ENCODE data around the gene HSPA1B. TPM values are rescaled to one million over a fixed set of nuclear protein-coding genes. Genes with fewer than 3 reads are reported as not detected.

The HSPA1B gene
- total RNA-seq, 6 donors from 2014 or later: 92.2 to 177 (median 127) TPM

DNA sequence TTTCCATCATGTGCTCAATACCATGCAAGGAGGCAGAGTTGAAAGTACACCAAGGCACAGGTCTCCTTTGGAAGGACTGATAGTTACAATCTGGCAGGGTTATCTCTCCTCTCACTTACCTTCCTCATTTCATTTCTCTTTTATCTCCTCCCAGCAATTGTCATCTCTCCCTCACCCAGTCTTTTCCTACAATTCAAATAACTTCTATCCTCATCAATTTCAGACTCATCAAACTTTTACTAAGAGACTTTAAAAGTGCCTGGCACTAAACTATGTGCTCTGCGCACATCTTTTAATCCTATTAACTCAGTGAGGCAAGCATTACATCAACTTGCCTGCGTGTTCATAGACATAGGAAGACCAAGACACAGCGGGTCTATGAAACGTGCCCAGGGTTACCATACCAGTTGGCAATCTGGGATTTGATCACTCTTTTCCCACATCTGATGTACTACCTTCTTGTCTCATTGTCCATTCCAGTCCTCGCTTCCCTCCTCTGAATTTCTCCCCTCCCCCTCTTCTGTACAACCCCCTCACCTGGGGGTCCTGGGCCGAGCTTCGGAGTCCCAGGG is 33.2 kb upstream of the HSPA1B start:
- TF ChIP-seq EP300 (IDR thresholded peaks at IDR 0.05) (no peak), POLR2A (IDR thresholded peaks at IDR 0.05) (no peak), POLR2AphosphoS5 (IDR thresholded peaks at IDR 0.05) (no peak)
- TF ChIP-seq, protein P1, sequence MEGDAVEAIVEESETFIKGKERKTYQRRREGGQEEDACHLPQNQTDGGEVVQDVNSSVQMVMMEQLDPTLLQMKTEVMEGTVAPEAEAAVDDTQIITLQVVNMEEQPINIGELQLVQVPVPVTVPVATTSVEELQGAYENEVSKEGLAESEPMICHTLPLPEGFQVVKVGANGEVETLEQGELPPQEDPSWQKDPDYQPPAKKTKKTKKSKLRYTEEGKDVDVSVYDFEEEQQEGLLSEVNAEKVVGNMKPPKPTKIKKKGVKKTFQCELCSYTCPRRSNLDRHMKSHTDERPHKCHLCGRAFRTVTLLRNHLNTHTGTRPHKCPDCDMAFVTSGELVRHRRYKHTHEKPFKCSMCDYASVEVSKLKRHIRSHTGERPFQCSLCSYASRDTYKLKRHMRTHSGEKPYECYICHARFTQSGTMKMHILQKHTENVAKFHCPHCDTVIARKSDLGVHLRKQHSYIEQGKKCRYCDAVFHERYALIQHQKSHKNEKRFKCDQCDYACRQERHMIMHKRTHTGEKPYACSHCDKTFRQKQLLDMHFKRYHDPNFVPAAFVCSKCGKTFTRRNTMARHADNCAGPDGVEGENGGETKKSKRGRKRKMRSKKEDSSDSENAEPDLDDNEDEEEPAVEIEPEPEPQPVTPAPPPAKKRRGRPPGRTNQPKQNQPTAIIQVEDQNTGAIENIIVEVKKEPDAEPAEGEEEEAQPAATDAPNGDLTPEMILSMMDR (IDR thresholded peaks at IDR 0.05): no peak
- ATAC-seq (ENCODE audit: low FRiP score in 2 of 2): no peak
- Histone ChIP-seq H3K36me3 (peaks cover 0 to 30% (median 11%) of the 10 kb centered on the region in 4 donors), H3K27ac (peak overlapping the region; percentile 87 to 98 (median 95)), H3K9me3 (no peaks in the 10 kb centered on the region), H3K4me3 (peak overlapping the region in 3 of 4 donors; percentile 62 to 100 (median 97)), H3K27me3 (no peaks in the 10 kb centered on the region), H3K4me1 (peaks cover 9 to 28% (median 17%) of the 10 kb centered on the region in 4 donors)
- 26 to 34% methylated on average over 7 of the region's 7 CpGs for WGBS, 2 donors
- DNase-seq: no peak

DNA sequence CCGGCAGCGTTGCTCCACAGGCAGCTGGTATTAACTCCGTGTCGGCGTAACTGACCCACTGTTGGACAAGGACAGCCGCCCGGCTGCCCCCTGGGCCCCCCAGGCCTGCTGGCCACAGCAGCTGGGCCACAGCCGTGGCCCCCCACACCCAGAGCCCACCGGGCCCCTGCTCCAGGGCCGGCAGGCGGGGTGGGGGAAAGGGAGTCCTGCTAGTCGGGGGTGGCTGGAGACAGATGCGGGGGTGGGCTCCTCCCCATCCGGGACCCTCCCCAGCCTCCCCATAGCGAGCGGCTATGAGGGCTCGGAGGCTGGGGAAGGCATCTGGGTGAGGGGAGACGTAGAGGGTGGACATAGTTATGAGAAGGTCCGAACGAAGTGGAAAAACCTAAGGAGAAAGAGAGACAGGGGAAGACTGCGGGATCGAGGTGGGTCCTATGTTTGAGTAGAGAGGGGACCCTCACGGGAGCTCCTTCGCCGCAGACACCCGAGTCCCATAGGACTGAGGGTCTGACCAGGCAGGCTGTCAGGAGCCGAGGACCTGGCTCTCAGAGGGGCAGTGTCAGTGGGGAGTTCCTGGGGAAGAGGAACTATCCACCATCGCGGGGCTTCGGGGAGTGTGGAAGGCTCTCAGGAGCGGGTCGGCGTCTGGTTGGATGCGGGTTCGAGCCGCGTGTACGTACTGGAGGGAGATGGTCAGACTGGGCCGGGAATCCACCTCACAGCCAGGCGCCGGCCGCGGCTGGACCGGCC is 32.5 kb upstream of the HSPA1B start:
- DNase-seq (peak in 1 of 2 donors; percentile 84), ATAC-seq (ENCODE audit: low FRiP score in 2 of 2) (peak; percentile 7 to 12)
- Histone ChIP-seq H3K9me3 (no peaks in the 10 kb centered on the region), H3K4me3 (peak overlapping the region; percentile 62 to 100 (median 94)), H3K27me3 (no peaks in the 10 kb centered on the region), H3K27ac (peak overlapping the region; percentile 87 to 98 (median 95)), H3K4me1 (peaks cover 9 to 28% (median 17%) of the 10 kb centered on the region in 4 donors), H3K36me3 (peaks cover 0 to 27% (median 10%) of the 10 kb centered on the region in 4 donors)
- peak in 1 of 4 donors; percentile 27 for TF ChIP-seq POLR2A (IDR thresholded peaks at IDR 0.05)
- TF ChIP-seq, protein P1 (IDR thresholded peaks at IDR 0.05): no peak
- 3% methylated on average over 20 to 38 of the region's 44 CpGs for WGBS, 2 donors

DNA sequence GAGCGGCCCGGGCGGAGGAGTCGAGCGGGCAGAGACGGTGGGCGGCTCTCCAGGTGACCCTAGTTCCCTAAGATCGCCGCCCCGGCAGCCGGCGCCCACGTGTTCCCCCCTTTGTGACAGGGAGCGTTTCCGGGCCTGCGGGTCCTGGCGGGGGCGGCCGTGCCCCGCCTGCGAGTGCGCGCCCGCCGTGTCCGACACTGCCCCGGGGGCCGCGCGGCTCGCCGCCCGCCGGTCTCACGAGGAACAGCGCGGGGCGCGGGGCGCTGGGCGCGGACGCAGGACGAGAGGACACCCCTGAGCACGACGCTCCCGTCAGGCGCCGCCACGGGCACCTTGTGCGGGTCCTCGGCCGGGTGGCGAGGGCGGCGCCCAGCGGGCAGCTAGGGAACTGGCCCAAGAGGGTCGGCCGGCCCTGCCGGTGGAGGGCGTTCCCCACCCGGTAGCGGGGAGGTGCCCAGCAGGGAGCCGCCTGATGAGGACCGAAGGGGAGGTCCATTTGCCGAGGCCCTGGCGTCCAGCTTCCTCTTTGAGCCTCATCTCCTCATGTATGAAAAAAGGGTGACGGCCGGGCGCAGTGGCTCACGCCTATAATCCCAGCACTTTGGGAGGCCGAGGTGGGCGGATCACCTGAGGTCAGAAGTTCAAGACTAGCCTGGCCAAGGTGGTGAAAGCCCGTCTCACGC is 31.8 kb upstream of the HSPA1B start, which contains the start of gene VARS1:
Gene VARS1 (minus strand): TSS at position 137 of the 683 bp plus-strand sequence. CDS start 535 bp downstream, outside the sequence.
- TF ChIP-seq, protein P1 (IDR thresholded peaks at IDR 0.05): peak; percentile 86 to 100 (median 99)
- TF ChIP-seq POLR2A (IDR thresholded peaks at IDR 0.05): peak in 3 of 4 donors; percentile 64 to 66 (median 65)
- TF ChIP-seq EP300 (IDR thresholded peaks at IDR 0.05): no peak
- TF ChIP-seq POLR2AphosphoS5 (IDR thresholded peaks at IDR 0.05): peak; percentile 58 to 74
- H3K27ac ChIP-seq: peak within 1 kb of the TSS; percentile 87 to 98 (median 95)
- H3K4me1 ChIP-seq: peaks cover 9 to 28% (median 17%) of the 10 kb centered on the region in 4 donors
- peak within 1 kb of the TSS; percentile 62 to 100 (median 94) for H3K4me3 ChIP-seq
- peaks cover 0 to 20% (median 10%) of the 10 kb centered on the region in 4 donors for H3K36me3 ChIP-seq
- no peaks in the 10 kb centered on the region for H3K9me3 ChIP-seq
- WGBS, 2 donors: 1 to 6% methylated on average over 17 to 31 of the region's 75 CpGs
- DNase-seq (peak; percentile 97 to 98), ATAC-seq (ENCODE audit: low FRiP score in 2 of 2) (peak; percentile 96 to 98)
- no peaks in the 10 kb centered on the region for H3K27me3 ChIP-seq

DNA sequence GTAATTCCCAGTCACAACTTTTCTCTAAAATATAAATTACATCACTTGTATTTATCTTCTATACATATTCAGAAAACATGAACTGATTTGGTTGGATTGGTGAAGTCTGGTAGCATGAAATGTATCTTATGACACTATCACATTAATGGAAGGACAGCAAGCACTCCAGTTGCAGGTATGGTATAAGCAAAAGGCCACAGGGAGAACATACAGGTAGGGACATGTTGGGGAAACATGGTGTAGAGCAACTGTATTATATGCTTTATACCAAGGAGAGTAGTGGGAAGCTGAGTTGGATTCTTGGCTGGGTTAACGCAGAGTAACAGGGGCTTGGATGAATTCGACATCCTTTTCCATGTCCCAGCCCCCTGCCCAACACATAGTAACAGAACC is 30.5 kb upstream of the HSPA1B start:
- no peak for ATAC-seq (ENCODE audit: low FRiP score in 2 of 2)
- Histone ChIP-seq H3K9me3 (no peaks in the 10 kb centered on the region), H3K27ac (peak overlapping the region in 3 of 4 donors; percentile 26 to 95 (median 87)), H3K27me3 (no peaks in the 10 kb centered on the region), H3K4me3 (no peak overlapping the region), H3K36me3 (peaks cover 0 to 19% (median 11%) of the 10 kb centered on the region in 4 donors), H3K4me1 (peaks cover 9 to 24% (median 14%) of the 10 kb centered on the region in 4 donors)
- WGBS, 2 donors: 83 to 100% methylated on average over 2 of the region's 2 CpGs
- TF ChIP-seq POLR2AphosphoS5 (IDR thresholded peaks at IDR 0.05) (no peak), EP300 (IDR thresholded peaks at IDR 0.05) (no peak), POLR2A (IDR thresholded peaks at IDR 0.05) (no peak)
- TF ChIP-seq, protein P1 (IDR thresholded peaks at IDR 0.05): no peak
- DNase-seq: no peak
